SK-N-SH (cell line): ENCODE results near the gene MADD. TPM values are rescaled to one million over a fixed set of nuclear protein-coding genes. Genes with fewer than 3 reads are reported as not detected.

ENCODE experiments used
- CTCF ChIA-PET: fragments of 300-600, 350-600 bp; formaldehyde crosslinking; extraction: SDS; loops from one replicate; lab custom pipeline; 2021; lab: Yijun Ruan, JAX
- POLR2A ChIA-PET: fragments of 350-600 bp; sonication (Branson Sonifier 250); formaldehyde crosslinking; extraction: SDS; loops from one replicate; lab custom pipeline; 2020; ENCODE audit warnings: antibody characterized with exemption, inconsistent platforms; lab: Yijun Ruan, JAX
- DNase-seq: peaks from one replicate; pipeline ENCODE4 v3.0.0; 2012
- H2AFZ ChIP-seq: fragments of 200-600 bp; sonication (generic); 2 replicates; pipeline ENCODE4 v1.8.1; 2016; ENCODE audit warnings: antibody characterized with exemption, mild to moderate bottlenecking, low read depth
- H3F3A ChIP-seq: fragments of 200-600 bp; sonication (generic); replicated peaks from 2 replicates; pipeline ENCODE3; 2016; ENCODE audit warnings: antibody characterized with exemption, mild to moderate bottlenecking; ENCODE audit not compliant: insufficient read depth
- H3K27ac ChIP-seq, 2 experiments: fragments of 200-500 bp in 1 of 2; fragments of 200-600 bp in 1 of 2; sonication (Bioruptor generic) in 1 of 2; sonication (generic), shearing (Covaris generic) in 1 of 2; 2 replicates each; pipeline versions ENCODE4 v1.5.1 to v1.6.1; 2014 to 2016; ENCODE audit warnings: low read depth in 2 of 2, inconsistent platforms in 1 of 2, low read length in 1 of 2, mild to moderate bottlenecking in 1 of 2, mixed read lengths in 1 of 2
- H3K27me3 ChIP-seq: fragments of 200-600 bp; sonication (generic), shearing (Covaris generic); 2 replicates; pipeline ENCODE4 v1.6.1; 2016; ENCODE audit warnings: mixed run types; ENCODE audit not compliant: insufficient read depth
- H3K36me3 ChIP-seq, 2 experiments: fragments of 200-500 bp in 1 of 2; fragments of 200-600 bp in 1 of 2; sonication (Bioruptor generic) in 1 of 2; sonication (generic) in 1 of 2; replicated peaks in 1 of 2; 2 replicates each; pipeline versions ENCODE3 to v1.5.1; 2014 to 2016; ENCODE audit warnings: low read length in 1 of 2, mild to moderate bottlenecking in 1 of 2; ENCODE audit not compliant: insufficient read depth in 2 of 2, control insufficient read depth in 1 of 2
- H3K4me1 ChIP-seq, 2 experiments: fragments of 200-500 bp in 1 of 2; fragments of 200-600 bp in 1 of 2; sonication (Bioruptor generic) in 1 of 2; sonication (generic), shearing (Covaris generic) in 1 of 2; 2 replicates each; pipeline versions ENCODE4 v1.5.1 to v1.6.1; 2014 to 2016; ENCODE audit warnings: low read depth in 1 of 2, low read length in 1 of 2, mixed run types in 1 of 2; ENCODE audit not compliant: insufficient read depth in 2 of 2, control insufficient read depth in 1 of 2
- H3K4me2 ChIP-seq: fragments of 200-600 bp; sonication (generic), shearing (Covaris generic); 2 replicates; pipeline ENCODE4 v1.6.1; 2017; ENCODE audit warnings: mixed run types
- H3K4me3 ChIP-seq, 2 experiments: fragments of 200-500 bp in 1 of 2; fragments of 200-600 bp in 1 of 2; sonication (Bioruptor generic) in 1 of 2; sonication (generic), shearing (Covaris generic) in 1 of 2; 2 replicates each; pipeline versions ENCODE4 v1.5.1 to v1.8.1; 2014 to 2016; ENCODE audit warnings: low read depth in 2 of 2, inconsistent platforms in 1 of 2, low read length in 1 of 2, mild to moderate bottlenecking in 1 of 2, mixed read lengths in 1 of 2, moderate library complexity in 1 of 2
- H3K79me2 ChIP-seq: fragments of 200-600 bp; sonication (generic); 2 replicates; pipeline ENCODE4 v1.8.1; 2017; ENCODE audit warnings: mild to moderate bottlenecking; ENCODE audit not compliant: insufficient read depth
- H3K9ac ChIP-seq: fragments of 200-600 bp; sonication (generic); 2 replicates; pipeline ENCODE4 v1.6.1; 2017; ENCODE audit warnings: mixed run types
- H3K9me2 ChIP-seq: fragments of 200-600 bp; sonication (generic); 2 replicates; pipeline ENCODE4 v1.6.1; 2017; ENCODE audit warnings: mixed run types
- H3K9me3 ChIP-seq: fragments of 200-600 bp; sonication (generic); 2 replicates; pipeline ENCODE4 v1.6.1; 2017; ENCODE audit warnings: mixed run types, mild to moderate bottlenecking, moderate library complexity
- H4K20me1 ChIP-seq: fragments of 200-600 bp; sonication (generic); 2 replicates; pipeline ENCODE4 v1.6.1; 2017; ENCODE audit warnings: mild to moderate bottlenecking, mixed run types; ENCODE audit not compliant: insufficient read depth
- EP300 ChIP-seq, 2 experiments: IDR thresholded peaks; 2 replicates each; pipeline versions ENCODE4 v1.4.0 to v1.6.1; 2012; ENCODE audit warnings: borderline replicate concordance in 1 of 2, low read depth in 1 of 2, low read length in 1 of 2
- FOSL2 ChIP-seq: IDR thresholded peaks from 2 replicates; pipeline ENCODE4 v1.4.0; 2012; ENCODE audit warnings: low read depth, mild to moderate bottlenecking, moderate library complexity, borderline replicate concordance
- JUND ChIP-seq: IDR thresholded peaks from 2 replicates; pipeline ENCODE4 v1.4.0; 2012
- MXI1 ChIP-seq: IDR thresholded peaks from 2 replicates; pipeline ENCODE4 v1.6.1; 2012; ENCODE audit warnings: mild to moderate bottlenecking, low read depth, low read length, improper control_type of control experiment
- PBX3 ChIP-seq: IDR thresholded peaks from 2 replicates; pipeline ENCODE4; 2012
- RAD21 ChIP-seq: IDR thresholded peaks from 2 replicates; pipeline ENCODE4 v1.6.1; 2012; ENCODE audit warnings: mild to moderate bottlenecking, low read length
- RCOR1 ChIP-seq: fragments of 150-350 bp; IDR thresholded peaks from 2 replicates; pipeline ENCODE4 v1.6.1; 2017; ENCODE audit warnings: antibody characterized with exemption, low read length
- REST ChIP-seq: IDR thresholded peaks from 2 replicates; pipeline ENCODE4 v1.6.1; 2012; ENCODE audit warnings: mild to moderate bottlenecking, low read depth, low read length, moderate library complexity
- SIN3A ChIP-seq: IDR thresholded peaks from 2 replicates; pipeline ENCODE4 v1.6.1; 2012; ENCODE audit warnings: low read depth, mild to moderate bottlenecking, low read length, moderate library complexity, borderline replicate concordance
- SMC3 ChIP-seq: IDR thresholded peaks from 2 replicates; pipeline ENCODE4 v1.6.1; 2012; ENCODE audit warnings: low read depth, low read length, improper control_type of control experiment
- TCF12 ChIP-seq: IDR thresholded peaks from 2 replicates; pipeline ENCODE4 v1.4.0; 2012
- TEAD4 ChIP-seq: IDR thresholded peaks from 2 replicates; pipeline ENCODE4 v1.4.0; 2012; ENCODE audit warnings: mild to moderate bottlenecking, borderline replicate concordance; ENCODE audit not compliant: insufficient read depth
- WGBS: methylation state at CpG from one replicate; pipeline ENCODE4 v1.1.6; 2017; ENCODE audit warnings: low lambda C conversion rate; 5-methylcytosine and 5-hydroxymethylcytosine counted together
- polyA plus RNA-seq, 3 experiments: library from polyadenylated mRNA; depleted of rRNA; stranded (reverse); fragments of >200 nt; gene quantifications; 2 replicates each; pipeline ENCODE4 v1.2.3, GENCODE V29; 2012
- TF ChIP-seq, protein P1 (sequence below): fragments of 150-350 bp; IDR thresholded peaks from 2 replicates; pipeline ENCODE4 v1.6.1; 2016; ENCODE audit warnings: mild to moderate bottlenecking, low read depth, low read length
- TF ChIP-seq, protein P2 (sequence below): IDR thresholded peaks from 2 replicates; pipeline ENCODE4 v1.4.0; 2012; ENCODE audit warnings: low read depth, borderline replicate concordance

MADD gene
- polyA plus RNA-seq, 1 of the 3 experiments (the other 2 are of a cell fraction): 16.4 TPM

GRCh38 chr11:47357985-47358730 lies 88.2 kb downstream of the MADD start:
- CTCF ChIA-PET: interaction anchor here (0.9 to 3.9 kb wide), 2 partner anchors 15 to 16 kb away, joined by 4 to 24 read pairs; no protein-coding TSS in a partner anchor

GRCh38 chr11:47358731-47359051 lies 88.8 kb downstream of the MADD start:
- peaks cover 5% of the 10 kb centered on the region for H3F3A ChIP-seq
- no peak overlapping the region for H3K27ac ChIP-seq
- DNase-seq: no peak
- POLR2A ChIA-PET: no interaction called here
- no peaks in the 10 kb centered on the region for H3K9me3 ChIP-seq
- no peak overlapping the region for H3K4me3 ChIP-seq
- CTCF ChIA-PET: interaction anchor here (3.9 kb wide), 1 partner anchor 14 kb away, joined by 24 read pairs; no protein-coding TSS in a partner anchor
- no peak overlapping the region for H2AFZ ChIP-seq
- TF ChIP-seq SMC3 (no peak), RCOR1 (no peak), MXI1 (no peak), SIN3A (no peak)
- no peaks in the 10 kb centered on the region for H4K20me1 ChIP-seq
- no peak overlapping the region for H3K4me2 ChIP-seq
- H3K27me3 ChIP-seq: no peaks in the 10 kb centered on the region
- H3K9me2 ChIP-seq: no peaks in the 10 kb centered on the region
- 71% methylated on average over 10 of the region's 14 CpGs for WGBS
- H3K4me1 ChIP-seq: peaks cover 0 to 3% of the 10 kb centered on the region in 2 experiments; a peak in 1 of 4 replicates
- H3K36me3 ChIP-seq: no peaks in the 10 kb centered on the region
- H3K9ac ChIP-seq: no peak overlapping the region
- no peaks in the 10 kb centered on the region for H3K79me2 ChIP-seq

More at GRCh38 chr11:47357985-47358730, 88.2 kb downstream of the MADD start:
- H3K9me3 ChIP-seq: no peaks in the 10 kb centered on the region
- no peak overlapping the region for H3K9ac ChIP-seq
- no peaks in the 10 kb centered on the region for H3K9me2 ChIP-seq
- H3K4me2 ChIP-seq: no peak overlapping the region
- no peaks in the 10 kb centered on the region for H4K20me1 ChIP-seq
- H2AFZ ChIP-seq: no peak overlapping the region
- peaks cover 0 to 3% of the 10 kb centered on the region in 2 experiments; a peak in 1 of 4 replicates for H3K4me1 ChIP-seq
- H3F3A ChIP-seq: peaks cover 5% of the 10 kb centered on the region
- H3K79me2 ChIP-seq: no peaks in the 10 kb centered on the region
- DNase-seq: no peak
- no peaks in the 10 kb centered on the region for H3K27me3 ChIP-seq
- H3K36me3 ChIP-seq: no peaks in the 10 kb centered on the region
- no peak overlapping the region for H3K4me3 ChIP-seq
- H3K27ac ChIP-seq: no peak overlapping the region
- TF ChIP-seq SMC3 (no peak), TCF12 (no peak)
- POLR2A ChIA-PET: no interaction called here
- 92% methylated on average over 6 of the region's 6 CpGs for WGBS

DNA sequence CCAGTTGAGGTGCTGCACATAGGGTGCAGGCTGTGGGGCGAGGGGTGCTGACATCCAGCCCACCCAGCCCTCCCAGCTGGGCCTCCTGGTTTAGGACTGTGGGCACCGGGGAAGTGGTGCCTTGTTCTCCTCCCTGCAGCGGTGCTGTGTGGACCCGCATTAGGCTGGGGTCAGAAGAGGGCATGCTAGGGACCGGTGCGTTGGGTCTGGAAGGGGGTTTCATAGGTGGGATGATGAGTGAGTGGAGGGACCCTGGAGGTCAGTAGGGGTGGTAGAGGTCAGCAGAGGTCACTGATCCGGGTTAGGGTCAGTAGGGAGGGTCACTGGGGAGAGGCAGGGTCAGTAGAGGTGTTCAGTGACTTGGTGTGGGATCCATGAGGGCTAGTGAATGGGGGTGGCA lies 89.2 kb downstream of the MADD start:
- CTCF ChIA-PET: interaction anchor here (0.5 to 3.9 kb wide), 2 partner anchors 14 to 415 kb away, joined by 3 to 24 read pairs; no protein-coding TSS in a partner anchor
- H3F3A ChIP-seq: peaks cover 5% of the 10 kb centered on the region

More for the DNA sequence above, 89.2 kb downstream of the MADD start:
- POLR2A ChIA-PET: no interaction called here
- no peaks in the 10 kb centered on the region for H4K20me1 ChIP-seq
- H3K27me3 ChIP-seq: no peaks in the 10 kb centered on the region
- H3K27ac ChIP-seq: no peak overlapping the region
- H2AFZ ChIP-seq: no peak overlapping the region
- H3K9me2 ChIP-seq: no peaks in the 10 kb centered on the region
- no peak for DNase-seq
- H3K36me3 ChIP-seq: no peaks in the 10 kb centered on the region
- no peak overlapping the region for H3K9ac ChIP-seq
- WGBS: 72% methylated on average over 5 of the region's 7 CpGs
- no peak overlapping the region for H3K4me3 ChIP-seq
- H3K79me2 ChIP-seq: no peaks in the 10 kb centered on the region
- peaks cover 0 to 3% of the 10 kb centered on the region in 2 experiments; a peak in 1 of 4 replicates for H3K4me1 ChIP-seq
- no peak for TF ChIP-seq PBX3
- TF ChIP-seq REST: no peak
- TF ChIP-seq, protein P1, sequence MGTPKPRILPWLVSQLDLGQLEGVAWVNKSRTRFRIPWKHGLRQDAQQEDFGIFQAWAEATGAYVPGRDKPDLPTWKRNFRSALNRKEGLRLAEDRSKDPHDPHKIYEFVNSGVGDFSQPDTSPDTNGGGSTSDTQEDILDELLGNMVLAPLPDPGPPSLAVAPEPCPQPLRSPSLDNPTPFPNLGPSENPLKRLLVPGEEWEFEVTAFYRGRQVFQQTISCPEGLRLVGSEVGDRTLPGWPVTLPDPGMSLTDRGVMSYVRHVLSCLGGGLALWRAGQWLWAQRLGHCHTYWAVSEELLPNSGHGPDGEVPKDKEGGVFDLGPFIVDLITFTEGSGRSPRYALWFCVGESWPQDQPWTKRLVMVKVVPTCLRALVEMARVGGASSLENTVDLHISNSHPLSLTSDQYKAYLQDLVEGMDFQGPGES: no peak
- no peak for TF ChIP-seq JUND
- TF ChIP-seq RAD21: no peak
- no peak for TF ChIP-seq EP300 (IDR thresholded peaks at IDR 0.05; ENCODE audit: borderline replicate concordance in 1 of 2, low read depth in 1 of 2, low read length in 1 of 2)
- TF ChIP-seq FOSL2: no peak
- TF ChIP-seq, protein P2, sequence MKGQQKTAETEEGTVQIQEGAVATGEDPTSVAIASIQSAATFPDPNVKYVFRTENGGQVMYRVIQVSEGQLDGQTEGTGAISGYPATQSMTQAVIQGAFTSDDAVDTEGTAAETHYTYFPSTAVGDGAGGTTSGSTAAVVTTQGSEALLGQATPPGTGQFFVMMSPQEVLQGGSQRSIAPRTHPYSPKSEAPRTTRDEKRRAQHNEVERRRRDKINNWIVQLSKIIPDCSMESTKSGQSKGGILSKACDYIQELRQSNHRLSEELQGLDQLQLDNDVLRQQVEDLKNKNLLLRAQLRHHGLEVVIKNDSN: no peak
- TF ChIP-seq TEAD4: no peak
- H3K9me3 ChIP-seq: no peaks in the 10 kb centered on the region
- H3K4me2 ChIP-seq: no peak overlapping the region
